CD4-positive, alpha-beta T cell treated with Interleukin-12 subunit alpha and Interleukin-12 subunit beta, for 1 hour (primary cell): ENCODE data around the gene CCDC120.

Experiments used
- DNase-seq: peaks from one replicate; pipeline ENCODE4 v3.0.0-alpha.2; 2020

Gene CCDC120

DNA sequence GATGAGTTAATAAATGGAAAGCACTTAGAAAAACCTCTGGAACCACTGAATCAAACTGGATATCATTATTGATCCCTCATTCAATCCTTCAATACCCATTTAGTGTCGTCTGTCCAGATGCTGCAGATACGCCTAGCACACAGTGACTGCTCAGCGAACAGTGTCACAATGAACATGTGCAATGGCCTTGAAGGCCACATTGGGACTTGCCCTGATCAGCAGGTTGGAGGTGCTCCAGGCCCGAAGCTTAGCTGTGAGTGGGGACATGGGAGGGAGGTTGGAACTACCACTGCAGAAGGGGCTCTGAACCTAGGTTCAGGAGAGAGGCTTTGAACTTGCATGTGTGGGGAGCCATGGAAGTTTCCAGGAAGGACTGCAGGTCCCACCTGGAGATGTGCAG, 47.5 kb downstream of the CCDC120 start:
- no peak for DNase-seq

DNA sequence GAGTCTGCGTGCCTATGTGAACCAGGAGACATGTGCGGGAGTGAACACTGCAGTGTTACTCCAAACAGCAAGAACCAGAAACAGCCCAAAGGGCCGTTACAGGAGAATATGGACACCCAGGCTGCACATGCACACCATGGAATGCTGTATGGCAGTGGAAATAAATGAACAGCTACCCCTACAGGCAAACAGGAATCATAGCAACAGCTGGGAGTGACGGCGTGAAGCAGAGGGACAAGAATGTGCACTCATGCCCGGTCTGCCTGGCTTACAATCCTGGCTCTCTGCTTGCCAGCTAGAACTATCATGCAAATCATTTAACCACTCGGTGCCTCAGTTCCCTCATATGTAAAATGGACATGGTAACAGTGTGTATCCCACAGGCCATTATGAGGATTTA, 48.1 kb downstream of the CCDC120 start:
- peak; percentile 17 for DNase-seq

DNA sequence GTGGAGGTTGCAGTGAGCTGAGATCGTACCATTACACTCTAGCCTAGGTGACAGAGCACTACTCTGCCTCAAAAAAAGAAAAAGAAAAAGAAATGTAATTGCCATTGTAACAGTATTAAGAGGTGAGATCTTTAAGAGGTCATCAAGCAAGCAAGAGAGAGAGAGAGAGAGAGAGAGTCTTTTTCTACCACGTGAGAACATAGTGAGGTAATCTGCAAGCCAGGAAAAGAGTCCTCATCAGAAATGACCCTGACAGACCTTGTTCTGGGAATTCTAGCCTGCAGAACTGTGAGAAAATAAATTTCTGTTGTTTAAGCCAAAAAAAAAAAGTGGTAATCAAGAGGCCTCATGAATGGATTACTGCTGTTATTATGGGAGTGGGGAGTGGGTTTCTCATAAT, 49.8 kb downstream of the CCDC120 start:
- DNase-seq, result no peak

DNA sequence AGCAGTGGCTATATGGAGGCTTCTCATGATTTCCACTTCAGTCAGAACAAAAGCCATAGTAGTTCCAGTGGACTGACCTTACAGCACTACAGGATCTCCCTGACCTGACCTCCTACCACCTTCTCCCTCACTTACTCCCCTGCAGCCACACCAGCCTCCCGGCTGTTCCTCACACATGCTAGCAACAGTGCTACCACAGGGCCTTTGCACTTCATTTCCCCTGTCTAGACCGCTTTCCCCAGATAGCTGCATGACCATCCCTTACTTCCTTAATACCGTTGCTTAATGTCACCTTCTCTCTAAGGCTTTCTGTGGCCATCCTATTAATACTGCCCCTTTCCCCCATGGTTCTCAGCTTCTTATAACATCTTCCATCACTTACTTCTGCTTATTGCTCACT, 51.6 kb downstream of the CCDC120 start:
- no peak for DNase-seq

DNA sequence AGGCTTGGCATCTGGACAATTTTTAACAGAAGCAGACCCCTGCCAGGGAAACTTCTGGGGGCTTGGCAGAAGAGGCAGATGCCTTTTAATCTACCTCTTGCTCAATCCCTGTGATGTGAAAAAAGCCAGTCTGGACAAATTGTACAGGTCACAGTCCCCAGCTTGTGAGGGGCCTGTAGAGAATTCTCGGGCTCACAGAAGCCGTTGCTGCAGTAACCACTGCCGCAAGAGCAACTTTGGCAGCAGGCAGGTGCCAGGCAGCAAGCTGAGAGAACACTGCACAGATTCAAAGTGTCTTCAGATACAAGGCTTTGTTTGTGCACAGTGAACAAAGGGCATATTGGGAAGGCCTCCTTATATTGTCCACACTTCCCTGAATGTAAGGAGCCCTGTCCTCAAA, 53.0 kb downstream of the CCDC120 start:
- no peak for DNase-seq

DNA sequence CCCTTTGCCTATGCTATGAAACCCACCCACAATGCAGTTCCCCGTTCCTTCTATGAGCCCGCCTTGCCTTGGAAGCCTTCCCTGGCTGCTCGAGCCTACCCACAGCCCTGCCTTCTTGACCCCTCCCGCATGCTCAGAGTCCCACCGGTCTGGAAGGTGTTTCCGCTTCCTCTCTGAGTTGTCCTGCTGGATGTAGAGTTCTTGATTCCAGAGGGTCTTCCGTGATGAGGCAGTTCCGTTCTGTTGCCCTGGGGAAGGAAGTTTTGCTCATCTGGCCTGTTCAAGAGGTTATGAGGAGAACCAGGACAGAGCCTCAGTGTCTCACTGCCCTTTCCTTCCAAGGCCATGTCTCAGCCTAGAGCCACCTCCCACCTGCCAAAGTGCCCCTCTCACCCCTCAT, 57.3 kb downstream of the CCDC120 start:
- DNase-seq, result no peak

DNA sequence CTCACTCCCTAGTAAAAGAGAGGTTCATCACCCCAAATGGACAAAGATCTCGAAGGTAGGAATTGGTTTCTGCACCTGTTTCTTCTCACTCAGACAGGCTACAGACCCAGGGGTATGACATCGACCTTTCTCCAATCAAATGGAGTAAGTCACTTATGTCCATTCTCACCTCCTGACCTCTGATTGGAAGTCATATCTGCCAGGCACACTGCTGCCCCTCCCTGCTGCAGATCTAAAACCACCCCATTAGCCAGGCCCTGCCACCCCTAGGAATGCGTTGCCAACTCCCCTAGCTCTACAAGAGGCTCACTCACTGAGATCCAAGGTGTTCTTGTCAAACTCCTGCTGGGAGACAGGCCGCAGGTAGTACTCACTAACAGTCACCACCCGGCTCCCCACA, 57.9 kb downstream of the CCDC120 start:
- DNase-seq, result no peak

DNA sequence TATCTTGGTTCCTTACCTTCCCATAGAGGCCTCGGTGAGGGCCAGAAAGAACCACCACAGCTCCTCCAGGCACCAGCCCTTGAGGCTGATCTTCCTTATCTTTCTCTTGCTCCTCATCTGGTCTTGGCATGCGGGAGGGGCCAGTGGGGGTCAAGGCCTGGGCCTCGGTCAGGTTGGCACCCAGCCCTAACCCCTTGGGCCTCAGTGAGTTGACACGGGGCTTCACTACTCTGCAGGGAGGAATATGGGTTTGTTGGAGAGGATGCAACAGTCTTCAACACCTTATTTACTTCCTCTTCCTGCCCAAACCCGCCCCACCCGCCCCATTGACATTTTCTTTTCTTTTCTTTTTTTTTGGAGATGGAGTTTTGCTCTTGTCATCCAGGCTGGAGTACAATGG, 58.8 kb downstream of the CCDC120 start:
- no peak for DNase-seq
